GM21723 (cell line): ENCODE measurements around the gene ZC3H11A.
"Not testable (repeated sequence)": the region's sequence is repeated elsewhere in the genome, so short reads cannot be mapped to it uniquely, and the experiment has no call there.

ENCODE experiments used
- ATAC-seq: cut with Tn5 transposase; IDR thresholded peaks from one replicate; pipeline ENCODE4 v1.9.1; 2021; ENCODE audit warnings: mild to moderate bottlenecking, moderate library complexity; ENCODE audit not compliant: unreplicated experiment

The ZC3H11A gene

DNA sequence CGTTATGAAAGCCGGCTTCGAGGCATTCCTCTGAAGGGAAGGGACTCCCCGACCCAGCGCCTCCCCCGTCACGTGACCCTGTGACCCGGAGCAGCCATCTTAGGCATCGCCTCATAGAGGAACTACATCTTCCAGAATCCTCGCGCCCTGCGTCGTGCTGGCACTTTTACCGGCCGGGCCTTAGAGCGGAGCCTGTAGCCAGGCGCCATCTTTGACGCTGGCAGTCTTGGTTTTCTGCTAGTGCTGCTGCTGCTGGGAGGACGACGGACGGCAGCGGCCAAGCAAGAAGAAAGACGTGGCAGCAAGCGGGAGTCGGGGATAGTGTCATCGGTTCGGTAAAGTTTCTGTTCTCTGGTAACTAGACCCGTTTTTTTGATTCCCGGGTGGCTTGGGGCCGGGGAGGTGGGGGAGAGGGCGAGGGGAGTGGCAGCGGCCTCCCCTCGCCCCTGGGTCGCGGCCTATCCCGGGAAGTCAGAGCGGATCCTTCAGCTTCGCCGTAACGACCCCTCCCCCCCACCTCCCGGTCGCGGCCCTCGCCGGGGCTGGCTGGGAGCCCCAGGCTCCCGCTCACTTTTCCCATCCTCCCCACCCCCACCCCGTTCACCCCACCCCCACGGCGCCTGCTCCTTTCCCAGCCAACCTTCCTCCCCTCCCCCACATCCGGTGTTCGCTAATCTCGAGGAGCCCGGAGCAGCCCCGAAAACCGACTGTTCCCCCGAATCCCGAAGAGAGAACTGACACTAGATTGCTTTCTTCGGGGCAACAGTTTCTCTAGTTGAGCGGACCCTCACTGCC lies at the start of gene ZC3H11A, which contains the start of gene ZBED6:
Gene ZC3H11A (plus strand): TSS at position 183 of the 795 bp plus-strand sequence. CDS start 21,448 bp downstream, outside the sequence.
Gene ZBED6 (plus strand): TSS at position 183 of the 795 bp plus-strand sequence. CDS start 1,900 bp downstream, outside the sequence.
- ATAC-seq: peak; percentile 97

DNA sequence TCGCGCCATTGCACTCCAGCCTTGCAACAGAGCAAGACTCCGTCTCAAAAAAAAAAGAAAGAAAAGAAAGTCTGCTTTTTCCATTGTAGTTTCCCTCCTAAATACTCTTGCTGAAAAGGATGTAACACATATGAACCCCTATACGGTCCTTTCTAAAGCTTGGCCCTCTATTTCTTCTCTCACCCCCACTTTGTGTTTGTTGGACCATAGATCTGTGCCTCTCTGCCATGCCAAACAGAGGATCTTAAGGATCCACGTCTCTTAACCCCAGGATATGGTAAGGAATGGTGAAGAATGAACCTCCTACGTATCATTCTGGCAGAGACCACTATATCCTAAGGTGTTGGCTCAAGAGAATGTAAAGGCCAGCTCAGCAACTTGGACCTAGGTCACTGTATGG lies 49.1 kb upstream of the ZC3H11A start:
- ATAC-seq: no peak

DNA sequence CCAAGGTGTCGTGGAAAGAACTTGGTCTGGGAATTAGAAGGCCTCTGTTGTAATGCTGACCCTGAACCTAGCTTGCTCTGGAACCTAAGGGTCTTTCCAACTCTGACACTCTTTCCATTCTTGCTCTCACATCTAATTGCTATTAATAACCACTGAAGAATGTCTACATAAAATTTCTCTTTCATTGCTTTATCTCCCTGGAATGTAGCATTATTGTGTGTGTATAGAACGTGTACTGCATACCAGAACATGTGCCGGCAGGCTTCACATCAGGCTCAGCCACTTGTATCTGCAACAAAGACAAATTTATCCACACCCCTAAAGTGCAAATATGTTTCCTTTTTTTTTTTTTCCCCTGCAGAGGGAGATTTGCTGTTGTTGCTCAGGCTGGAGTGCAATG lies 44.4 kb upstream of the ZC3H11A start:
- ATAC-seq: no peak

DNA sequence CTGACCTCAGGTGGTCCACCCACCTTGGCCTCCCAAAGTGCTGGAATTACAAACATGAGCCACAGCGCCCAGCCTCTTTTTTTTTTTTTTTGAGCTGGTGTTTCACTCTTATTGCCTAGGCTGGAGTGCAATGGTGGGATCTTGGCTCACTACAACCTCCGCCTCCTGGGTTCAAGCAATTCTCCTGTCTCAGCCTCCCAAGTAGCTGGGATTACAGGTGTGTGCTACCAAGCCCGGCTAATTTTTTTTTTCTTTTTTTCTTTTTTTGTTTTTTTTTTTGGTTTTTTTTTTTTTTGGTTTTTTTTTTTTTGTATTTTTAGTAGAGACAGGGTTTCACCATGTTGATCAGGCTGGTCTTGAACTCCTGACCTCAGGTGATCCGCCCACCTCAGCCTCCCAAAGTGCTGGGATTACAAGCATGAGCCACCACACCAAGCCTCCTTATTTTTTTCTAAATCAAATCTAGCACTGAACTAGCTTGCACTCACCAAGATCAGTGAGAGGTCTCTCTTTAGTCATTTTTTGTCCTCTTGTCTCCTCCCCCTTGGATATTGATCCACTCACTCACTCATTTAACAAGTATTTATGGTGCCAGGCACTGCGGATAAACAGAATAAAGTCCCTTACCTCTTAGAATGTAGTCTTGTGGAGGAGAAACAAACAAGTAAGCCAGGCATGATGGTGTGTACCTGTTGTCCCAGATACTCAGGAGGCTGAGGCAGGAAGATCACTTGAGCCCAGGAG lies 43.6 kb upstream of the ZC3H11A start:
- ATAC-seq: not testable (repeated sequence)

DNA sequence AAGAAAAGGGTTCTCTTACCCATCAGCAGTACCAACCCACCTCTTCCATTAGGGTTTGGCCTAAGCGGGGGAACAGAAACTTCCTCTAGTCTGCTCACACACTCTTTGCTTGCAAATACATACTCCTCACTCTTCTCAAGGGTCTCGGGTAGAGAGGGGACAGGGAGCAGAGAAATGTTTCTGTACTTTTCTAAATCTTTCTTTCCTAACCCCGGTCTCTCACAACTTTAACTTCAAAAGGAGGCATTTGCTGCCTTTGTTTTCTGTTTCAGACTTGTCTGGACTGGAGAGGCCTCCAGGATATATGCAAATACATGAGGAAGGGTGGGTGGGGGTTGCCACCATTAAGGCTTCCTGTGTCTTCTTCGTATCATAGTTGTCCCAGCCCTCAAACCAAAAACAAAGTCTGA lies 41.0 kb upstream of the ZC3H11A start:
- ATAC-seq: peak; percentile 75

DNA sequence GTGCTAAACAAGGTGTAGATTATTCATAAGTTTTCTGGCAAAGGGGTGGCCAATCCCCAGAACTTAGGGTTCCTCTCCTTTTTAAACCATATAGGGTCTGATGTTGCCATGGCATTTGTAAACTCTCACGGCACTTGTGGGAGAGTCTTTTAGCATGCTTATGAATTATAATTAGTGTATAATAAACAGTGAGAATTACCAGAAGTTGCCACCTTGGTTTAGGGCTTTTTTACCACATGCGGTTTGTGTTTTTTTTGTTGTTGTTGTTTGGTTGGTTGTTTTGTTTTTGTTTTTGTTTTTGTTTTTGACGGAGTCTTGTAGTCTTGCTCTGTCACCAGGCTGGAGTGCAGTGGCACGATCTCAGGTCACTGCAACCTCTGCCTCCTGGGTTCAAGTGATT lies 39.4 kb upstream of the ZC3H11A start:
- ATAC-seq: no peak

DNA sequence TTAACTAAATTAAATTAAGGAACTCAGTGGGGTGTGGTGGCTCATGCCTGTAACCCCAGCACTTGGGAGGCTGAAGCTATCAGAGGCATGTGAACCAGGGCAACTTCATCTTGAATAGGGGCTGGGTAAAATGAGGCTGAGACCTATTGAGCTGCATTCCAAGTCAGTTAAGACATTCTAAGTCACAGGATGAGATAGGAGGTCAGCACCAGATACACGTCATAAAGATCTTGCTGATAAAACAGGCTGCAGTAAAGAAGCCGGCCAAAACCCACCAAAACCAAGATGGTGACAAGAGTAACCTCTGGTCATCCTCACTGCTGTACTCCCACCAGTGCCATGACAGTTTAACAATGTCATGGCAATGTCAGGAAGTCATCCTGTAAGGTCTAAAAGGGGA lies 36.7 kb upstream of the ZC3H11A start:
- ATAC-seq: not testable (repeated sequence)

DNA sequence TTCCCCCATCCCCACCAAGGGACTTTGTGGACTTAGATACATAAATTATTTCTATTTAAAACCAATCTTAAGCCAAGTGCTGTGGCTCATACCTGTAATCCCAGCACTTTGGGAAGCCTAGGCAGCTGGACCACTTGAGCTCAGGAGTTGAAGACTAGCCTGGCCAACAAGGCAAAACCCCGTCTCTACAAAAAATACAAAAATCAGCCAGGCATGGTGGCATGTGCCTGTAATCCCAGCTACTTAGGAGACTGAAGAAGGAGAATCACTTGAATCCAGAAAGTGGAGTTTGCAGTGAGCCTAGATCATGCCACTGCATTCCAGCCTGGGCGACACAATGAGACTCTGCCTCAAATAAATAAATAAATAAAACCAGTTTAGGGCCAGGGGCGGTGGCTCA lies 34.9 kb upstream of the ZC3H11A start:
- ATAC-seq: no peak

DNA sequence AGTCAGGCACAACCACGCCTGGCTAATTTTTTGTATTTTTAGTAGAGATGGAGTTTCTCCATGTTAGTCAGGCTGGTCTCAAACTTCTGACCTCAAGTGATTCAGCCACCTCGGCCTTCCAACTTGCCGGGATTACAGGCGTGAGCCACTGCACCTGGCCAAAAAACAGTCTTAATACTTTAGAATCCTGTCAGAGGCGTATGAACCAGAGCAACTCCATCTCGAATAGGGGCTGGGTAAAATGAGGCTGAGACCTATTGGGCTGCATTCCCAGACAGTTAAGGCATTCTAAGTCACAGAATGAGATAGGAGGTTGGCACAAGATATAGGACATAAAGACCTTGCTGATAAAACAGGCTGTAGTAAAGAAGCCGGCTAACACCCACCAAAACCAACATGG lies 33.5 kb upstream of the ZC3H11A start:
- ATAC-seq: not testable (repeated sequence)

DNA sequence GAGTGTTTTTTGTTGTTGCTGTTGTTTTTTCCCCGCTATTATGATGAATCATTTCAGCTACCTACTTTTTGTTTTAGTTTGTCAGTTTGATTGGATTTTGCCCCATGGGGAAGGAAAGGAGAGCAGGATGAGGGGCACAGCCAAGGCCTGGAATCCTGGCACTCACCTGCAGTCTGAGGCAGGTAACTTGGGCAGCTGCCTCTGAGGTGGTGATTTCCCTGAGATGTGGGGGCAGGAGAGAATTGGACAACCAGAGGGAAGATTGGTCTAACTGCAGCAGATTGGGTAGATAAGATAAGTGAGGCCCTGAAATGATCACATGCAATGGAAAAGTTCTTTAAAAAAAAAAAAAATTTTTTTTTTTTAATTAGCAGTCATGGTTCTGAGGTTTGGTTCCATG lies 31.9 kb upstream of the ZC3H11A start:
- no peak for ATAC-seq

DNA sequence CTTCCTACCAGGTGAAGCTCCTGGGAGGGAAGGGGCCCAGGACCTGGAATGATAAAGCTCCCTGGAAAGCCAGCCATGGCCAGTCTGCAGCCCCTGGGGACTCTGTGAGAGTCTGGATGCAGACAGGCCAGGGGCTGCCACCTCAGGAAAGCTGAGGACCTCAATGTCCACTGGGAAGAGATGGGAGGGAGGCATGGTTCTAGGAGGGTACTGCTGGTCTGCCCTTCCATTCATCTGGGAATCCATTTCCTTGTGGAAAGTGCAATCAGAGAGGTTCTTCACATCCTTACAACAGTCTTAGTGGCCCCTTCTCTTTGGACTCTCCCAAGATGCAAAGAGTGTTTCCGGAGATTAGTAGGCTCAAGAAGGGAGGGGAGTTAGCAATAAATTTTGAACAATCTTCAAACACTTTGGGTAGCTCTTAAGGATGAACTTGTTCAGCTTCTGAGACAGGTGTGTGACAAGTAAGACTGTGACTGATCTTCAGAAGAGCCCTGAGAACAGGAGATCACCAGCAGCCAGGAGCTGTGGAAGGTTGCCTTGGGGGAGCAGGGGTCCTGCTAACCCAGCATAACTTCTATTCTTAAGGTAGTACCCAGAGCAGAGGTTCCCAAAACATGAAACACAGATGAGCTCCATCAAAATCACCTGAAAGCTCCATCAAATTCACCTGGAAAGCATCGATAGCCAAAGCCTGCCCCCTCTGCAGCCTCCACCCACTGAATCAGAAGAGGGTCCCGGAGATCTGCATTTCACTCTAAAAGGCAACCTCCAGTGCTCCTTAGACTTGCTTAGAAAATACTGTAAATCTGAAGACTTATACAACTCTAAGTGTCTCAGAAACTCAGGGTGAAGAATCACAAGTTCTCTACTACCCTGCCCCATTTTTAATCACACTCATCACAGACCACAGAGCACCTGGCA lies 31.1 kb upstream of the ZC3H11A start:
- ATAC-seq: peak; percentile 17

DNA sequence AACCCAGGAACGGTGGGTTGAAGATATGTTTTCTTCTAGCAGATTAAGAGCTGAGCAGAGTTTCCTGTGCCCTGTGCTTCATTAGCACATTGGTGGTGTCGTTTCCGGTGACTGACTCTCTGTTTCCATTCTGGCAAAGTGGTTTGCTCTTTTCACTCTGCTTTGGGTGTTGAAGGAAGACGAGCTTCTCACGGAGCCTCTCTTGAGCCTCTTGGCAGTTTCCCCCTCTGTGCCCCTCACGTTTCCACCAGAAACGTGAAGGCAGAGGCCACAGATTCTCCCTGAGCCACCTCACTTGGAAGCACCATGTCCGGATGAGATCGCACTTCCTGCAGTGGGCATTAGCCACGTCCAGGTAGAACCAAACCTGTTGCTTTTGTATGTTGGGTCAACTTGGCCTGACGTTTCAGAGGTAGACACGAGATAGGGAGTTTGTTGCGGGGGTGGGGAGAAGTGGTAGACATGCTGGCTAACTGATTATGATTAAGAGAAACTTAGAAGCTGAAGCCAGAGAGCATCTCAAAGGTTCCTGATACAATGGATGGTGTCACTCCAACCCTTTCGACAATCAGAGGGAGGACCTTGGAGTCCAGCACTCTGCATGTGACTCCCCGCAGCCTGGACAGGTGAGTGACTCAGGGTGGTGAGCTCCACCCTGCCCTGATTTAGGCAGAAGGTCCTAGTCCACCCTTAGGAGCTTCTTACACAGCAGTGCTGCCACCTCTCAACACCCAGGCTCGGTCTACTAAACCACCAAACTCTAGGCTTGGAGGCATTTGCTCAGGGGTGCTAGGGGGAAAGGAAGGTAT lies 30.2 kb upstream of the ZC3H11A start, which contains the start of gene LAX1:
Gene LAX1 (plus strand): TSS at position 155 of the 809 bp plus-strand sequence. CDS start 383 bp downstream, at position 538.
- ATAC-seq: peak; percentile 87

DNA sequence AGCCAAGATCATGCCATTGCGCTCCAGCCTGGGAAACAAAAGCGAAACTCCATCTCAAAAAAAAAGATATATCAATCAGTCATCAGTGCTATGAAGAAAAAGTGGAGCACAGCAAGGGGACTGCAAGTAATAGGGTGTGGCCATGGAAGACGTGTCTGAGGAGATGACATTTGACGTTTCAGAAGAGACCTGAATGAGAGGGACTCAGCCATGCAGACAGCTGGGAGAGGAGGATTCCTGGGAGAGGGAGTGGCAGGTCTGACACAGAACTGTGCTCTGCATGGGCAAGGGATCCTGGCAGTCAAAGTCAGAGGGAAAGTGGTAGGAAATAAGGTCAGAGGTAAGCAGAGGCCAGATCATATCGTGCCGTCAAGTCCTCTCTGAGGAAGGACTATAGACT lies 27.2 kb upstream of the ZC3H11A start:
- ATAC-seq: no peak

DNA sequence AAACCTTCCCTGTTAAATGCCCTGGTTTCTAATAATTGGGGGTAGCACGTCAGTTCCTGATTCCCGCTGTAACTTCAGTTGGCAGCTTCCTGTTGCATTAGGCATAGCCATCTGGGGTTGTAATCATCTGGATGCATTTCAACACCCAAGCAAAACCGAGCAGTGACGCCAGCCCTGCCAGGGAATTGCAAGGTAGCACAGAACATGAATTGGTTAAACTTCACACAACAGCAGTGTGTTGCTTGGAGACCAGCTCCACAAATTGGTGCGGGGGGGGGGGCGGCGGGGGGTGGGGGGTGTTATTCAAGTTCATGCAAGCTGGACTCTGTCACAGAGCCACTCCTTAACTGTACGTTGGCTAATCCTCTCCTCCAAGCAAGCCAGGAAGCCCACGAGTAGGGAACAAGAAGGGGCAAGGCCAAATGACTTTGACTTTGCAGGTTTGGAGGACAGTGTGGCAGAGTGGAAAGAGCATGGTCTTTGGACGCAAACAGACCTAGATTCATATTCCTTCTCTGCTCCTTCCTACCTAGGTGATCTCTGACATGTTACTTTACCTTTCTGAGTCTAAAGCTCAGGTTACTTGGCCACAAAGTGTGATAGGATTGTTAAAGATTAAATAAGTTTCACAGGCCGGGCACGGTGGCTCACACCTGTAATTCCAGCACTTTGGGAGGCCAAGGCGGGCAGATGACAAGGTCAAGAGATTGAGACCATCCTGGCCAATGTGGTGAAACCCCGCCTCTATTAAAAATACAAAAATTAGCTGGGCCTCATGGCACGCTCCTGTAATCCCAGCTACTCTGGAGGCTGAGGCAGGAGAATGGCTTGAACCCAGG lies 25.7 kb upstream of the ZC3H11A start:
- ATAC-seq: no peak

DNA sequence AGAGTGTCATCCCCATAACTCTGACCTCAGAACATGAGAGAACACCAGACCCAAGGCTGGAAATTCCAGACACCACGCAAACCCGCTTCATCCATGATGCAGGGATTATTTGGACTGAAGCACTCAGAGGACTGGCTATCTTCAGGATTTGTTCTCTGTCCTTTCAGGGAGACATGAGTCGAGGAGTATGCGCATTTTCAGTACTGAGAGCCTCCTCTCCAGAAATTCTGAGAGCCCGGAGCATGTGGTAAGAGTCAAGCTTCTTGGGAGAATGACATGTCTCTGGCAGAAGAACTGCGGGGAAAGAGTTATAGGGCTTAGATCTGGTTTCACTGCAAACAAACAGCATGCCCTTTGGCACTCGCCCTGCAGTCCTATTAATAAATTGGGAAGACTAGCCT lies 23.5 kb upstream of the ZC3H11A start:
- ATAC-seq: no peak

DNA sequence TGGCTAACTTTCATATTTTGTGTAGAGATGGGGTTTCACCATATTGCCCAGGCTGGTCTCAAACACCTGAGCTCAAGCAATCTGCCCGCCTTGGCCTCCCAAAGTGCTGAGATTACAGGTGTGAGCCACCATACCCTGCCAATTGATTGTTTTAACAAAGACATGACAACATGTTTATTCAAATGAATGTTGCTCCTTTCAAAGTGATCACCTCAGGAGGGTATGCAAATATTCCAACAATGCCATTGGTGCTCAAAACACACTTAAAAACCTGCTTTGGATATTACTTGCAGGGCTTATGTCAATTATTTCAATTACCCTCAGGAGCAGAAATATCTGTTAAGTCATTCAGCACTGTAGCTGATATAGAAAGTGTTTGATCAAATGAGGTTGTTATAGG lies 22.6 kb upstream of the ZC3H11A start:
- ATAC-seq: no peak

DNA sequence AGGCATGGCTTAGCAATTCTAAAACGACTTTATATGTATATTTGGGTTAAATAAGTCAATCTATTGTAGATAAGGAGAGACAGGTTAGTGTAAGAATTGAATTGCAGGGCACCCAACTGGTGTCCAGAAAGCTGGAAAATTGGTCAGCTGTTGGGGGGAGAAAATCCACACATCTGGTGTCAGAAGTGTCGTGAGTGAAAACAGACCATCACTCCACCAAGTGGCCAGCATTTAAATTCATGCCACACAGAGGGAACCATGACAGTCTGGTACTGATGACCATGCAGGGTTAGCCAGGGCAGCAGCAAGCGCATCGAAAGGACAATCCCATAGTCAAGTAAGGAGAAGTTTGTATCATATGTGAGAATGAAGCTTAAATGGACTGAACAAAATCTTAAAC lies 18.8 kb upstream of the ZC3H11A start:
- ATAC-seq: no peak

DNA sequence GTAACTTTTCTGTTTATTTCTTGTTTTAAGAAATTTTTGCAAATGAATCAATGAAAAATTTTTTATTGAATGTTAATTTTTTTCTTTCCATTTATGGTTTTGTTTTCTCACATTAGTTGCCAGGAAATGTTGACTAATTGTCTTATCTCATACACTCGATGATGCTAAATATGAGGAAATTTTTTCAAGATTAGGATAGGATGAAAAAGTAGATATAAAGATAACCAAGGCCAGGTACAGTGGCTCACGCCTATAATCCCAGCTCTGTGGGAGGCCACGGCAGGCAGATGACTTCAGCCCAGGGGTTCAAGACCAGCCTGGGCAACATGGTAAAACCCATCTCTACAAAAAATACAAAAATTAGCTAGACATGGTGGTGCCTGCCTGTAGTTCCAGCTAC lies 17.8 kb upstream of the ZC3H11A start:
- ATAC-seq: no peak

DNA sequence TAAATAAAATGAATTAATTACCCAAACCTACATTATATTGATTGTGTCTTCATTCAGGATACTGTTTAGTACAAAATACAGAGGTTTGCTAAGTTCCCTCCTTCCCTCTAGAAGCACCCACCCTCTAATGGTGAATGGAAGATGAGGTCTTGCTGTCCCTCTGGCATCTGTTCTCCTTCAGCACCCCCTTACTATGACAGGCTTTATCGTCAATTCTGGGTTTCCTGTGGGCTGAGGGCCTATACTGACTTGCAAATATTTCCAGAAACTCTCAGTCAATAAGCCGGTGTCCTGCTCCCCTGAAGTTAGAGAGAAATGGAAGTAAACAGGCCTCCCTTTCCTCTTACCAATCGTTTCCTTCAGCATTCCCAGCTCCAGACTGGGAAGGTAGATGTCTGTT lies 17.3 kb upstream of the ZC3H11A start:
- no peak for ATAC-seq
